HUES48 (cell line): ENCODE data around the gene KIF20A.
A peak's percentile ranks its signal among the peaks of the same experiment; 100 is the strongest.
"Not testable (repeated sequence)": the region's sequence is repeated elsewhere in the genome, so short reads cannot be mapped to it uniquely, and the experiment has no call there.

ENCODE experiments used
- H3K27ac ChIP-seq: one replicate; pipeline ENCODE4 v1.7.0; 2013; ENCODE audit warnings: low read depth, low read length, inconsistent platforms
- H3K27me3 ChIP-seq: 2 replicates; pipeline ENCODE4 v1.6.1; 2013; ENCODE audit warnings: mild to moderate bottlenecking, low read length; ENCODE audit not compliant: control insufficient read depth, insufficient read depth
- H3K36me3 ChIP-seq: 2 replicates; pipeline ENCODE4 v1.6.1; 2013; ENCODE audit warnings: low read length; ENCODE audit not compliant: control insufficient read depth, insufficient read depth
- H3K4me1 ChIP-seq: 2 replicates; pipeline ENCODE4 v1.6.1; 2013; ENCODE audit warnings: mild to moderate bottlenecking, low read length; ENCODE audit not compliant: control insufficient read depth, insufficient read depth
- H3K4me3 ChIP-seq: 2 replicates; pipeline ENCODE4 v1.5.1; 2013; ENCODE audit warnings: mild to moderate bottlenecking, low read depth, low read length
- H3K9ac ChIP-seq: 2 replicates; pipeline ENCODE4 v1.6.1; 2013; ENCODE audit warnings: mild to moderate bottlenecking, low read depth, low read length, moderate library complexity
- H3K9me3 ChIP-seq: 2 replicates; pipeline ENCODE4 v1.6.1; 2013; ENCODE audit warnings: low read length; ENCODE audit not compliant: control insufficient read depth, insufficient read depth

Gene KIF20A

DNA sequence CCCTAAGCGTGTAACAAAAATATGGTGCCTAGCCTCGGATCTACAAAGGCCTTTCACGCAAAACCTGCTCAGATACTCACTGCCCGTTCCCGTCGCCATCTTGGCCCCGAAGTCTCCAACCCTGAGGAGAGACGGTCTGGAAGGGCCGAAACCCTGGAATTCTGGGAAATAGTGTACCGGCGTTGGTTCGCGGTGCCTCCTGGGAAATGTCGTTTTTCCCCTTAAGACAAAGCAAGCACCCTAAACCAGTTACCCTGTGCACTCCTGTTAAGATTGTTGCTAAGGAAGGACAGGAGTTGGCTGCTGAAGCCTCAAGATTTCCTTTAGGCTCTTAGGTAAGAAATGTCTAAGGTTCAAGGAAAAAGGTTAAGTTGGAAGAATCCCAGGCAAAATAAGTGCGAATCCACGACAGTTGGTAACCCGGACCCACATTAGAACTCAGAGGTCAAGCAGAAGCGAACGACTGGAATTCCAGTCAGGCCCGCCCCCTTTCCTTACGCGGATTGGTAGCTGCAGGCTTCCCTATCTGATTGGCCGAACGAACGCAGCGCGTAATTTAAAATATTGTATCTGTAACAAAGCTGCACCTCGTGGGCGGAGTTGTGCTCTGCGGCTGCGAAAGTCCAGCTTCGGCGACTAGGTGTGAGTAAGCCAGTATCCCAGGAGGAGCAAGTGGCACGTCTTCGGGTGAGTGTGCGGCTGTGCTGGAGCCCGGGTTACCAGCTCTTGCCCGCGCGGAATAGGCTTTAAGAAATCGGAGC, at the start of gene KIF20A, which contains the start of gene BRD8:
TSS of gene KIF20A (plus strand) at position 597 of the 761 bp plus-strand sequence. CDS start 569 bp downstream, outside the sequence.
TSS of gene BRD8 (minus strand) at position 115 of the 761 bp plus-strand sequence. CDS start at position 99, 16 bp downstream.
- Histone ChIP-seq H3K4me1 (0 out of 2 replicates have a peak, but pooled peaks cover 3% of the 10 kb centered on the region), H3K27me3 (no peaks in the 10 kb centered on the region), H3K9ac (peak within 1 kb of the TSS; percentile 88), H3K27ac (peak within 1 kb of the TSS; percentile 92), H3K9me3 (no peaks in the 10 kb centered on the region), H3K4me3 (peak within 1 kb of the TSS; percentile 87), H3K36me3 (peaks cover 60% of the 10 kb centered on the region)

DNA sequence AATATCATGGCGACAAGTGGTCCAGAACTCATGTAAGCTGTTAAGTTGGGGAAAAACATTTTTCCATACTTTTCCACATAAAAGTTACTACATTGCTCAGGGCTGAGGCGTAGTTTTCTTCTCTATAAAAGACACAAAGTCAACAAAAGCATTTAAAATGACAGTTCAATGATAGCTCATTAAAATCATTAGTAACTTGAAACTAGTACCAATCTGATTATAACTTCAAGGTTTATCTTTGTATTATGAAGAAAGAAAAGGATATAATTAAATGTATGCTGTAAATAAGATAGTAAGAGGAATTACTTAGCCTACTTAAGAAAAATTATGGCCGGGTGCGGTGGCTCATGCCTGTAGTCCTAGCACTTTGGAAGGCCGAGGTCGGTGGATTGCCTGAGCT, 49.6 kb upstream of the KIF20A start:
- no peak overlapping the region for H3K4me3 ChIP-seq
- H3K27ac ChIP-seq, result no peak overlapping the region
- no peaks in the 10 kb centered on the region for H3K4me1 ChIP-seq
- no peaks in the 10 kb centered on the region for H3K9me3 ChIP-seq
- H3K36me3 ChIP-seq, result no peaks in the 10 kb centered on the region
- H3K27me3 ChIP-seq, result no peaks in the 10 kb centered on the region
- H3K9ac ChIP-seq, result no peak overlapping the region

DNA sequence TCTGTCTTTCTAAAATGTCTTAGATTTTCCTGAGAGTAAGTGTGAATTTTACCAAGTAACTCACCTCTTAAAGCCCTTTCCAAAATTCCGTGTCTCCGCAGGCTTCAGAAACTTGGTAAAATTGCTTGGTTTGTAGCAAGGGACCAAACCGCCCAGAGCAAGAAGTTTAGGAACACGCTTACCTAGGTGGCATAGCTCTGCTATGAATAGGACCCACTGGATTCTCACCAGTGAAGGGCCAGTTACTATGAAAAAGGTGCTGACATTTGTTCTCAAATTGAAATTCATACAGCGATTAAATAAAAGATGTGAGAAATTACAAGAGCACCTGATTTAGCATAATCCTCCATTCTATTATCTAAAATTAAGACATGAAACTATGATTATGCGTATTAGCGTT, 46.4 kb upstream of the KIF20A start:
- peak overlapping the region; percentile 51; the same call in 1 of the 2 replicates for H3K4me3 ChIP-seq
- no peak overlapping the region for H3K27ac ChIP-seq
- H3K36me3 ChIP-seq, result no peaks in the 10 kb centered on the region
- H3K27me3 ChIP-seq, result no peaks in the 10 kb centered on the region
- no peaks in the 10 kb centered on the region for H3K9me3 ChIP-seq
- no peaks in the 10 kb centered on the region for H3K4me1 ChIP-seq
- H3K9ac ChIP-seq, result no peak overlapping the region

DNA sequence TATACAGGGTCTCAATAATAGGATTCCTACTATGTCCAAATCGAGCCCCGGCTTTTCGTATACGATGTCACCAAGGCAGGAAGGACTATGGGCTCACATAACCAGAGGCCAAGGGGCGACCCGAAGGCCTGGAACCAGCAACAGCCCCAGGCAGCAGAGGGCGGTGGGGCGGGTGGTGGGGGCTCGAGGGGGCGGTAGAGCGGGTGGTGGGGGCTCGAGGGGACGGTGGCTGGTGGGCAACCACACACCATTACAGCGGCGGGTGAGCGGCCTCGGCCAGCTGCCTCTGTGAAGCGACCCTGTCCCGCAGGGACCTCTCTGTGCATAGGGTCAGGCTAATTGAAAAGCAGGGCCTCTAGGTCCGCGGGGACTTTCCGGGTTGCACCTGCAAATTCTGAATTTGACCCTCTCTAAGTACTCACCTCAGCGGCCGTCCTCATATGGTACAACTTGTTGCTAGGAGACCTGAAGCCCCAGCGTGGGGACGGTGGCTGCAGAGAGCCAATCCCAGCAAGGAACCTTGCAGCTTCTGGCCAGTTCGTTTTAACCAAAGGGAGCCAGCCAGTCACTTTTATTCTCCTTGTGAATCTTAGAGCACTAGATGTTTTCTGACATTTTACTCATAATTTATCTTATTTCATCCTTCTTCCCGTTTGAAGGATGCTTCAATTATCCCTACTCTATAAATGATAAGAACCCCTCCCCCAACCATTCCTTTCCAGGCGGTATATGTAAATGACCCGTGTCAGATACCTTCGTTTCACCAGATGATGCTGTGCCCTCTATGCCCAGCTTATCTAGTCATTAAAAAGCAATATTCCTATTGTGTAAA, 39.7 kb upstream of the KIF20A start, which contains the start of gene NME5:
TSS of gene NME5 (minus strand) at position 480 of the 832 bp plus-strand sequence. CDS start 648 bp downstream, outside the sequence.
- peak within 1 kb of the TSS; percentile 77 for H3K4me3 ChIP-seq
- H3K9ac ChIP-seq, result no peak within 1 kb of the TSS
- no peaks in the 10 kb centered on the region for H3K36me3 ChIP-seq
- H3K27ac ChIP-seq, result no peak within 1 kb of the TSS
- H3K27me3 ChIP-seq, result no peaks in the 10 kb centered on the region
- H3K9me3 ChIP-seq, result no peaks in the 10 kb centered on the region
- peaks cover 3% of the 10 kb centered on the region; the same call in 1 of the 2 replicates for H3K4me1 ChIP-seq

DNA sequence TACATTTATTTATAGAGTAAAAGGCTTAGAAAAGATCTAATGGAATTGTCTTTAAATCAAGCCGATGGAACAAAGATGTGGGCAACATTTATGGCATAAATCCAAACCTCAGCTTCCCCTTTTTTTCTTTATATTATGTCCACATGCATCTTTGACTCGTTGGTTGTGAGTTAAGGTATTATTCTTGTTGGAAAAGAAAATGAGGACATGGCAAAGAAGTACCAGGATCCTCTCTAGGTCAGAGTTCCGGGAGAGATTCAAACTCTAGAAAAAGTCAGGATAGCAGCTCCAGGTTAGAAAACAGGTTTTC, 39.2 kb upstream of the KIF20A start:
- Histone ChIP-seq H3K4me1 (peaks cover 3% of the 10 kb centered on the region; the same call in 1 of the 2 replicates), H3K27me3 (no peaks in the 10 kb centered on the region), H3K9ac (no peak overlapping the region), H3K9me3 (no peaks in the 10 kb centered on the region), H3K27ac (no peak overlapping the region), H3K36me3 (no peaks in the 10 kb centered on the region), H3K4me3 (peak overlapping the region; percentile 77)

DNA sequence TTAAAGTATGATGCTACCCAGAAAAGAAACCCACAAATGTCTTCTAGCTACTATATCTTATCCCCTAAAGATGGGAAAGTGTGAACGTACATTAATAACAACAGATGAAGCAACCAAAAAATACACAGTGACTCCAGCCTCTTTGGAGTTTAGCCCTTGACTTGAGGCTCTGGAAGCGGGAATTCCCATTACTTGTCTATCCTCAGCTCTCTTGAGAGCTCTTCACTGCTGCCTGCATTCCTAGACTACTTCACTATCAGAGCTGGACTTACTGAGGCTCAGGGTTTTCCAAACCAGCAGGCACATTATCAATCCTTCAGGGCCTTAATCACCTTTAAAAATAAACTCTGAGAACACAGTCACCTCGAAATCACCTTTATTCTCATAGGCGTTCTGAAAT, 38.6 kb upstream of the KIF20A start:
- Histone ChIP-seq H3K9ac (no peak overlapping the region), H3K9me3 (no peaks in the 10 kb centered on the region), H3K4me1 (peaks cover 3% of the 10 kb centered on the region; the same call in 1 of the 2 replicates), H3K27ac (no peak overlapping the region), H3K27me3 (no peaks in the 10 kb centered on the region), H3K4me3 (no peak overlapping the region), H3K36me3 (no peaks in the 10 kb centered on the region)

DNA sequence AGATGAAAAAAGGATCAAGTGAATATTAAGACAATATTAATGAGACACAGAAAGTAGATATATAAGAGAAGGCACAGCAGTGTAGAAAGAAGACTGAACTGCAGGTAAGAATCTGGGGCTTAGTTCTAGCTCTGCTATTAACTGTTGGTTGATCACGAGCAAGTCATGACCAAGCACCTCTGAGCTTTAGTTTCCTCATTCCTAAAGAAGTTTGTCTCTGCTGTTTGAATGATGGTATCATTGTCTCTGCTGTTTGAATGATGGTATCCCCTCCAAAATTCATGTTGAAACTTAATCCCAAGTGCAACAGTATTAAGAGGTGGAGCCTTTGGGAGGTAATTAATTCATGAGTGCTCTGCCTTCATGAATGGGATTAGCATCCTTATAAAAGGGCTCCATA, 37.2 kb upstream of the KIF20A start:
- no peaks in the 10 kb centered on the region for H3K27me3 ChIP-seq
- H3K27ac ChIP-seq, result no peak overlapping the region
- H3K36me3 ChIP-seq, result no peaks in the 10 kb centered on the region
- H3K9ac ChIP-seq, result no peak overlapping the region
- H3K9me3 ChIP-seq, result no peaks in the 10 kb centered on the region
- H3K4me1 ChIP-seq, result peaks cover 3% of the 10 kb centered on the region; the same call in 1 of the 2 replicates
- no peak overlapping the region for H3K4me3 ChIP-seq

DNA sequence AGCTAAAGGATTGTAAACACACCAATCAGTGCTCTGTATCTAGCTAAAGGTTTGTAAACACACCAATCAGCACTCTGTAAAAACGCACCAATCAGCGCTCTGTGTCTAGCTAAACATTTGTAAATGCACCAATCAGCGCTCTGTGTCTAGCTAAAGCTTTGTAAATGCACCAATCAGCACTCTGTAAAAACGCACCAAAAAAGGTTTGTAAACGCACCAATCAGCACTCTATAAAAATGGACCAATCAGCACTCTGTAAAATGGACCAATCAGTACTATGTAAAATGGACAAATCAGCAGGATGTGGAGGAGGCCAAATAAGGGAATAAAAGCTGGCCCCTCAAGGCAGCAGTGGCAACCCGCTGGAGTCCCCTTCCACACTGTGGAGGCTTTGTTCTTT, 35.3 kb upstream of the KIF20A start:
- not testable (repeated sequence) for H3K9ac ChIP-seq, H3K4me3 ChIP-seq, H3K4me1 ChIP-seq, H3K36me3 ChIP-seq, H3K27ac ChIP-seq, H3K27me3 ChIP-seq, H3K9me3 ChIP-seq

DNA sequence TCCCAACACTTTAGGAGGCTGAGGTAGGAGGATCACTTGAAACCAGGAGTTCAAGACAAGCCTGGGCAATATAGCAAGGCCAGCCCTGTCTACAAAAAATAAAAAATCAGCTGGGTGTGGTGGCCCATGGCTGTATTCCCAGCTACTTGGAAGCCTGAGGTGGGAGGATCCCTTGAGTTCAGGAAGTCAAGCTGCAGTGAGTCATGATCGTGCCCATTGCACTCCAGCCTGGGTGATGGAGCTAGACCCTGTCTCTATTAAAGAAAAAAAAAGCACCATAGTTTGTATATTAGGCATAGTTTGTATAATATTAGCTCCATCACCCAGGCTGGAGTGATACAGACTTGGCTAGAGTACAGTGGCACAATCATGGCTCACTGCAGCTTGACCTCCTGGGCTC, 30.1 kb upstream of the KIF20A start:
- H3K9ac ChIP-seq, result no peak overlapping the region
- no peaks in the 10 kb centered on the region for H3K36me3 ChIP-seq
- H3K4me3 ChIP-seq, result no peak overlapping the region
- H3K4me1 ChIP-seq, result no peaks in the 10 kb centered on the region
- H3K9me3 ChIP-seq, result no peaks in the 10 kb centered on the region
- H3K27me3 ChIP-seq, result no peaks in the 10 kb centered on the region
- no peak overlapping the region for H3K27ac ChIP-seq

DNA sequence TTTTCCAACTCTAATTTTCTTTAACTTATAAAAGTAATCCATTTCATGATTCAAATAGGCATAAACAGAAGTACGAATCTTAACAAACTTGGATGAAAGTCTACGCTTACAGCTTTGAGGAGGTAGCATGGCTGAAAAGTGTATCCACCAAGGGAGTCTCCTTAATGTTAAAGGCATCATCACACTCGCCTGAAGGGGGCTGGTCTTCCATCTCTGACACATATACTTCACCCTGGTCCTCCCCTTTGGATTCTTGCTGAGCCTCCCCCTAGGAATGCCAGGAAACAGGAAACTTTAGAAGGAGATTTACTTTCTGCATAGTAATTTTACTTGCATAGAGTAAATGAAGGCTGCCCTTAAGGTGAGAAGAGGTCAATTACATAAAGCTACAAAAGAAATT, 29.4 kb upstream of the KIF20A start:
- H3K27me3 ChIP-seq, result no peaks in the 10 kb centered on the region
- H3K4me3 ChIP-seq, result no peak overlapping the region
- no peaks in the 10 kb centered on the region for H3K36me3 ChIP-seq
- H3K4me1 ChIP-seq, result no peaks in the 10 kb centered on the region
- no peak overlapping the region for H3K27ac ChIP-seq
- H3K9me3 ChIP-seq, result no peaks in the 10 kb centered on the region
- no peak overlapping the region for H3K9ac ChIP-seq

DNA sequence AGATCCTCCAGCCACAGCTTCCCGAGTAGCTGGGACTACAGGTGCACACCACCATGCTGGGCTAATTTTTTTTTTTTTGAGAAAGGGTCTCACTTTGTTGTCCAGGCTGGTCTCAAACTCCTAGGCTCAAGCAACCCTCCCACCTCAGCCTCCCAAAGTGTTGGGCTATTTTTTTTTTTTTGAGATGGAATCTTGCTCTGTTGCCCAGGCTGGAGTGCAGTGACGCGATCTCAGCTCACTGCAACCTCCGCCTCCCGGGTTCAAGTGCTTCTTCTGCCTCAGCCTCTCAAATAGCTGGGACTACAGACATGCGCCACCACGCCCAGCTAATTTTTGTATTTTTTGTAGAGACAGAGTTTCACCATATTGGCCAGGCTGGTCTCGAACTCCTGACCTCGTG, 22.9 kb upstream of the KIF20A start:
- H3K27me3 ChIP-seq, H3K4me1 ChIP-seq, H3K27ac ChIP-seq, H3K9me3 ChIP-seq, H3K4me3 ChIP-seq, H3K9ac ChIP-seq: not testable (repeated sequence)
- peaks cover 46% of the 10 kb centered on the region for H3K36me3 ChIP-seq
